T-helper 1 cell treated with Interleukin-12 subunit alpha and Interleukin-12 subunit beta and Interleukin-4 antibody, amounts not matched to agents 30 ng/mL and 1 ng/mL, for 36 hours (primary cell): ENCODE results near the gene SLC25A21. TPM values are rescaled to one million over a fixed set of nuclear protein-coding genes. Genes with fewer than 3 reads are reported as not detected.
"Not testable (repeated sequence)": the region's sequence is repeated elsewhere in the genome, so short reads cannot be mapped to it uniquely, and the experiment has no call there.

Experiments used
- intact Hi-C: fragments of 100-400 bp; cut with micrococcal nuclease; formaldehyde crosslinking; loops from one replicate; pipeline ENCODE4 v1.15.1; 2024
- total RNA-seq: library from RNA; stranded (reverse); gene quantifications from 2 replicates; pipeline ENCODE4 v1.2.3, GENCODE V29; 2022

SLC25A21 gene
- total RNA-seq, 1 donor from 2014 or later = not detected

GRCh38 chr14:36834293-36834692, 338.1 kb downstream of the SLC25A21 start:
- intact Hi-C loops = no loop called here

GRCh38 chr14:36829547-36829946, 342.9 kb downstream of the SLC25A21 start:
- intact Hi-C loops = no loop called here

GRCh38 chr14:36827861-36828260, 344.5 kb downstream of the SLC25A21 start:
- intact Hi-C loops = no loop called here

GRCh38 chr14:36826614-36827013, 345.8 kb downstream of the SLC25A21 start:
- intact Hi-C loops = no loop called here

GRCh38 chr14:36824854-36825253, 347.6 kb downstream of the SLC25A21 start:
- intact Hi-C loops = no loop called here

GRCh38 chr14:36823651-36824050, 348.8 kb downstream of the SLC25A21 start:
- intact Hi-C loops = no loop called here

DNA sequence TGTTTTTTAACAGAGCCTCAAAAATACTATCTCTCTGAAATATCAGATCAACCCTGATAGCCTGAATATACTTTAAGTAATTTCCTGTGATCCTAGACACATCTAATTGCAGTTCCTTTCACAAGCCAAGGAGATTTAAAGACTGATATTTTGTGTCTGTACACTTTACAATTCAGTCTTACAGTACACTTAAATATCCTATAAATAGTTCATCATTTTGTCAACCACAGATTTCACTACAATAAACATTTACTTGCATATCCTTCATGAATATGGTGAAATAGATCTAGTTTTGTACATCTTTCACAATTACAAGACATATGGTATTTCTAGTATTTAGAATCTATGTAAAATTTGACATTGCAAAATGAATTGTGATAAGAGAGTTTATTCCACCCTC, 349.7 kb downstream of the SLC25A21 start:
- intact Hi-C loops = no loop called here

DNA sequence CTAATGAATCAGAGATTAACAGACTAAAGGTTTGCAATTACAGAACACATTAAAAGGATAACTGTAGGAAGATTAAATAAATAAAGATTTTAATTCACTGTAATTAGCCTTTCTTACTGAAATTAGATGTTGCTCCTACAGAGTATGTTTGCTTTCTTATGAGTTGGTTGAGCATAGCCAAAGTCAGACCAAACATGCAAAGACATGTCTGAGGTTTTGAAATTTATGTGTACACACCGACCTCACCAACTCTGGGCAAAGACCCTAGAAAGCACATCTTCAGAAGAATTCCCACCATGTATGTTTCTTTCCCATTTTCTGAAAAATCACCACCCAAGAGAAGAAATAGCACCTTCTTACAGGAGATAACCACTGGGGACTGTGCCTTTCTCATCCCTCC, 351.5 kb downstream of the SLC25A21 start:
- intact Hi-C loops = no loop called here

DNA sequence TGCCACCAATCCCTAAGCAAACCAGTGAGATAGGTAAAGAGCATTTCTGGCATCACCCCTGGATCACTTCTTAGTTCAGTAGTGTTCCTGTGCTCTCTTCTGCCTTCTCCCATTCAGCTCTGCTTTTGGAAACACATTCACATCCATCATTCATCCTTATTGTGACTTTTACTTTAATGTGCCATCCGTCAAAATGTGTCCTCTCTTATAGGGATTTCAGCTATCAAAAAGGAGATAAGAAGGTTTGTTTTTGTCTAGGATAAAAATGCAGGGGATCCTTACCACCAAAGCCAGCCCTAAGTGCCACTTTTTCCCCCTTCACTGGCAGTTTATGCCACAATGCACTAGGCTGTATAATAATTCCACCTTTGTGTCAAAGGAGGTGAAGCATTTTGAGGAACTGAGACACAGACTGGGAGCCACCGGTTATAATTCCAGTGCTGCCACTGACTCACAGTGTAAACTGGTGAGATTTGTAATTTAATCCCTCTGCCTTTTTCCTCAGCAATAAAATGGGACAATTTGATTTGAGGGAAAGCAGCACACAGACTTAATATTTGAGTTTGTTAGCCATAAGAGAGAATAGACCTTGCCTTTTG, 352.2 kb downstream of the SLC25A21 start:
- intact Hi-C loops = no loop called here

- intact Hi-C loops = no loop called here
These were observed 353.5 kb downstream of the SLC25A21 start for GRCh38 chr14:36818794-36819384.

- intact Hi-C loops = no loop called here
These were observed 354.2 kb downstream of the SLC25A21 start for GRCh38 chr14:36818246-36818645.

DNA sequence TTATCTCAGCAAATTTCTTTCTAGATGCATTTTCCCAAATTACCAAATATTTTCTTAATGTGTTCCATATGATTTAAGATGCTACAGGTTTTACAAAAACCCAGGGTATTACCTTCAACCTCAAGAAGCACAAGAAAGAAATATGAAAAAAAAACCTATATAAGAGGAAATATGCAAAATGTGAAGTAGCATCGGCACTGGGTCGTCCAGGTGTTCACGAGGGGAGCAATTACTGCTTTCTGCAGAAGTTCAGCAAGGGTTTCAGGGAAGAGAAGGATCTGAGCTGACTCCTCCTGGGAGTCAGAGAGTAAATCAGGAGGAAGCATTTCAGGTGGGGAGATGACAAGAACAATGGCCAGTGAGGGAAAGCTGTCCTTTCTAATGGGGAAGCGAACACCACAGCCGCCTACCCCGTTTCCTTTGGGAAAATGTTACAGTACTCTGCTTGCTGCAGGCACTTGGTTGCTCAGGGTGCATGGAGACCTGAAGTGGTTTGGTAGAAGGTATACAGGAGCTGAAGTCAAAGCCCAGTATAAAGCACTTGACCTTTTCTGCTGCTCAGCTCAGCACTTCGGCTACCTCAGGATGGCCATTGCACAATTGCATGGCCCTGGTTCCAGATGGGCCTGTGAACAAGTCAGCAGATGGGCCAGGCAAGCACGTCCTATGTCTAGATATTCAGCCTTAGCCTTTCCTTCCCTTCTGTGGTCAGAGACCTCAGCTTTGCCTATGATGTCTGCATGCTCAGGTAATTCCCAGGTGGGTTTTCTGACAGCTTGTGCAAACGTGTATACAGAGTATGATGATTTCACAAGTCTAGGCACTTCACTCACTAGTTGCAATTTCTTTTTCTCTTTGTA, 355.1 kb downstream of the SLC25A21 start:
- intact Hi-C loops = no loop called here

DNA sequence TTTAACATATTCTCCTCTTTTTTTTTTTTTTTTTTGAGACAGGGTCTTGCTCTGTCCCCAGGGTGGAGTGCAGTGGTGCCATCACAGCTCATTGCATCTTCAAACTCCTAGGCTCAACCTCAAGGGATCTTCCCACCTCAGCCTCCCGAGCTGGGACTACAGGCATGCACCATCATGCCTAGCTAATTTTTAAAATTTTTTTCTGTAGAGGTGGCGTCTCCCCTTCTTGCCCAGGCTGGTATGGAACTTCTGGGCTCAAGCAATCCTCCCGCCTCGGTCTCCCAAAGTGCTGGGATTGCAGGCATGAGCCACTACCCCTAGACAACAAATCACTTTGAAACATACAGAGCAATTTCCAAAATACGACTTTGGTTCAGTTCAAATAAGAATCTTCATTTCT, 355.9 kb downstream of the SLC25A21 start:
- intact Hi-C loops = no loop called here

DNA sequence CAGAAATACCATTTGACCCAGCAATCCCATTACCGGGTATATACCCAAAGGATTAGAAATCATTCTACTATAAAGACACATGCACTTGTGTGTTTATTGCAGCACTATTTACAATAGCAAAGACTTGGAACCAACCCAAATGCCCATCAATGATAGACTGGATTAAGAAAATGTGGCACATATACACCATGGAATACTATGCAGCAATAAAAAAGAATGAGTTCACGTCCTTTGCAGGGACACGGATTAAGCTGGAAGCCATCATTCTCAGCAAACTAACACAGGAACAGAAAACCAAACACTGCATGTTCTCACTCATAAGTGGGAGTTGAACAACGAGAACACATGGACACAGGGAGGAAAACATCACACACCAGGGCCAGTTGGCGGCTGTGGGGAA, 357.6 kb downstream of the SLC25A21 start:
- intact Hi-C loops = not testable (repeated sequence)

DNA sequence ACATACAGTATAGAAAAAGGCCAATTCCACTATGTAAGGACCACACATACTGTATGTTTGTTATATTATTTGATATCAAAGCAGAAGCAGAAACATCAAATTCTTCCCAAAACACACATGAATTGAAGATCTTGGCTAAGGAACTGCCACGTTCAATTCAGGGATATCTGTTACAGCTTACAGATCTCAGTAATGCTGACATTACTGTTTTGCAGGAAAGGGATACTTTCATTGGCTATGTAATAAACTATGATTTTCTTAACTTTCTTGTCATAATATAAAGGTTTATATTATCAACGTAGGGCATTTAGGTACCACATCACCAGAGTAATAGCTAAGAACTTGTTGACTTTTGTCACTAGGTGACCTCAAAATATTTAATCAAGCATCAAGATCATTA, 362.2 kb downstream of the SLC25A21 start:
- intact Hi-C loops = no loop called here

GRCh38 chr14:36807727-36808126, 364.7 kb downstream of the SLC25A21 start:
- intact Hi-C loops = no loop called here

GRCh38 chr14:36805131-36805559, 367.3 kb downstream of the SLC25A21 start:
- intact Hi-C loops = no loop called here

DNA sequence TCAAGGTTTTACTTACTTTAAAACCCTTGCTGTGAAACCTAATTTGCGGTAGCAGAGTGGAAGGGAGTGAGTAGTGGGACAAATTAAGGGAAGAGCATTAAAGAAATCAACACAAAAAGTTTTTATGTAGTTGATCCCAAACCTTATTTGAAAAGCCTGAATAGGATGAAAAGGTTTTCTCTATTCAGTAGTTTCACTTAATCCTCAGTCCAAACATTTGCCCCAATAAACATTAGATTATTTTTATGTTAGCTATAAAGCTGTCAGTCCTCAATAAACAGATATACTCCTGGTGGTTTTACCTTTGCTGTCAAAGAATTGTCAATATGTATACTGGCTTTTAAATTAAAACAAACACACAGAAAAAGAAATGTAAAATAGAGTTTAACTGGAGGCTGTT, 374.8 kb downstream of the SLC25A21 start:
- intact Hi-C loops = no loop called here

- intact Hi-C loops = no loop called here
These were observed 381.0 kb downstream of the SLC25A21 start for GRCh38 chr14:36791402-36791801.

GRCh38 chr14:36785511-36785910, 386.9 kb downstream of the SLC25A21 start:
- intact Hi-C loops = no loop called here

DNA sequence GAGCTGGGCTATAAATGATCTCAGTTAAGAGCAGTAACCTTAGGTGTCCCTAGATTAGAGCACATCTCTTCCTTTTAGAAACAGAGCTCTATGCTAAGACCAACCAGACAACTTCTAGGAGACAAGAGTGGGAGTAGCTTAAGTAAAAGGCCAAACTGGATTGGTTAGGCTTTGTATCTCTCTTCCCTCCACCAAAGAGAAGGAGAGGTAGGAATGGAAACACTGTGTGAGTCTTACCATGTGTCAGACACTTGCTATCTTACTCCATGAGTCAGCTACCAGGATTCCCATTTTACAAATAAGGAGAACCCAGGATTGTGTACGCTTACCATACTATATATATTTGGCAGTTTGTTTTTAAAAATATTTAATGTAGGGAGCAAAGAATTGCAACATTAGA, 387.9 kb downstream of the SLC25A21 start:
- intact Hi-C loops = no loop called here

- intact Hi-C loops = no loop called here
These were observed 390.5 kb downstream of the SLC25A21 start for GRCh38 chr14:36781897-36782296.
